ENCODE measurements around the gene CSE1L. TPM values are rescaled to one million over a fixed set of nuclear protein-coding genes. Genes with fewer than 3 reads are reported as not detected.

The CSE1L gene
- polyA plus RNA-seq, 1 of the 3 experiments (the other 2 are of a cell fraction), result 18.8 TPM

- H3K9me2 ChIP-seq, result no peaks in the 10 kb centered on the region
- 0 out of 4 replicates have a peak, but pooled peaks cover 0 to 4% of the 10 kb centered on the region in 2 experiments for H3K4me1 ChIP-seq (ENCODE audit: control insufficient read depth in 1 of 2, insufficient read depth in 2 of 2, low read depth in 1 of 2, low read length in 1 of 2)
- H4K20me1 ChIP-seq (ENCODE audit: insufficient read depth), result no peaks in the 10 kb centered on the region
- TF ChIP-seq SMC3 (IDR thresholded peaks at IDR 0.05; ENCODE audit: low read depth, low read length) (peak; percentile 5; the same call in 1 of the 2 replicates), PBX3 (IDR thresholded peaks at IDR 0.05) (no peak), CTCF (IDR thresholded peaks at IDR 0.05) (peak; percentile 63), RAD21 (IDR thresholded peaks at IDR 0.05; ENCODE audit: low read length) (peak; percentile 64)
- no peaks in the 10 kb centered on the region for H3K9me3 ChIP-seq
- WGBS (ENCODE audit: low lambda C conversion rate), result 97% methylated on average over 2 of the region's 2 CpGs
- H3K79me2 ChIP-seq (ENCODE audit: insufficient read depth), result no peaks in the 10 kb centered on the region
- H3K4me2 ChIP-seq, result no peak overlapping the region
- DNase-seq, result peak; percentile 47
- POLR2A ChIA-PET, result interaction anchor here (0.6 to 0.7 kb wide), 2 partner anchors 16 to 25 kb away, joined by 3 to 6 read pairs; no protein-coding TSS in a partner anchor
- H3F3A ChIP-seq (replicated peaks; ENCODE audit: insufficient read depth), result peaks cover 29% of the 10 kb centered on the region
- CTCF ChIA-PET, result interaction anchor here (0.7 to 2.7 kb wide), 8 partner anchors 8 to 191 kb away, joined by 3 to 7 read pairs (median 4); partner anchors contain the start of gene DDX27
- H3K4me3 ChIP-seq (ENCODE audit: low read depth in 2 of 2, low read length in 1 of 2), result no peak overlapping the region
- H3K27me3 ChIP-seq (ENCODE audit: insufficient read depth), result no peaks in the 10 kb centered on the region
- peaks cover 29 to 50% of the 10 kb centered on the region in 2 experiments for H3K36me3 ChIP-seq (replicated peaks in 1 of 2; ENCODE audit: control insufficient read depth in 1 of 2, insufficient read depth in 2 of 2, low read length in 1 of 2)
- peak overlapping the region in 1 of 2 experiments; percentile 50; a peak in 3 of 4 replicates for H3K27ac ChIP-seq (ENCODE audit: low read depth in 2 of 2, low read length in 1 of 2)
- H2AFZ ChIP-seq (ENCODE audit: low read depth), result no peak overlapping the region
- no peak overlapping the region for H3K9ac ChIP-seq
Observed at GRCh38 chr20:49028684-49029083, 17.4 kb upstream of the CSE1L start.

- peaks cover 32 to 54% of the 10 kb centered on the region in 2 experiments for H3K36me3 ChIP-seq (replicated peaks in 1 of 2; ENCODE audit: control insufficient read depth in 1 of 2, insufficient read depth in 2 of 2, low read length in 1 of 2)
- TF ChIP-seq TEAD4 (IDR thresholded peaks at IDR 0.05; ENCODE audit: borderline replicate concordance, insufficient read depth) (no peak), IRF3 (IDR thresholded peaks at IDR 0.05; ENCODE audit: low read depth, low read length) (no peak), SIN3A (IDR thresholded peaks at IDR 0.05; ENCODE audit: borderline replicate concordance, low read depth, low read length) (no peak)
- H3K27me3 ChIP-seq (ENCODE audit: insufficient read depth), result no peaks in the 10 kb centered on the region
- no peaks in the 10 kb centered on the region for H3K9me3 ChIP-seq
- H2AFZ ChIP-seq (ENCODE audit: low read depth), result no peak overlapping the region
- peak overlapping the region; percentile 6 to 50; a peak in 2 of 4 replicates for H3K27ac ChIP-seq (ENCODE audit: low read depth in 2 of 2, low read length in 1 of 2)
- no peak overlapping the region for H3K4me3 ChIP-seq (ENCODE audit: low read depth in 2 of 2, low read length in 1 of 2)
- no peaks in the 10 kb centered on the region for H3K79me2 ChIP-seq (ENCODE audit: insufficient read depth)
- H3K9ac ChIP-seq, result no peak overlapping the region
- H3K4me2 ChIP-seq, result no peak overlapping the region
- no peak for DNase-seq
- no peaks in the 10 kb centered on the region for H3K9me2 ChIP-seq
- peaks cover 29% of the 10 kb centered on the region for H3F3A ChIP-seq (replicated peaks; ENCODE audit: insufficient read depth)
- WGBS (ENCODE audit: low lambda C conversion rate), result 89% methylated on average over 1 of the region's 1 CpG
- ChIA-PET CTCF (interaction anchor here (0.7 to 2.7 kb wide), 7 partner anchors 9 to 191 kb away, joined by 3 to 7 read pairs (median 4); partner anchors contain the start of gene DDX27), POLR2A (no interaction called here)
- H3K4me1 ChIP-seq (ENCODE audit: control insufficient read depth in 1 of 2, insufficient read depth in 2 of 2, low read depth in 1 of 2, low read length in 1 of 2), result 0 out of 4 replicates have a peak, but pooled peaks cover 0 to 4% of the 10 kb centered on the region in 2 experiments
- no peaks in the 10 kb centered on the region for H4K20me1 ChIP-seq (ENCODE audit: insufficient read depth)
Observed at GRCh38 chr20:49029203-49029602, 16.9 kb upstream of the CSE1L start.

All from SK-N-SH (cell line).